Measurements from ENCODE around the gene KCNA10. TPM values are rescaled to one million over a fixed set of nuclear protein-coding genes. Genes with fewer than 3 reads are reported as not detected.

Gene KCNA10
- total RNA-seq, 1 experiment from 2014 or later, result not detected

- H3K36me3 ChIP-seq (ENCODE audit: control insufficient read depth in 1 of 2, insufficient read depth in 2 of 2, low read length in 2 of 2), result no peaks in the 10 kb centered on the region
- no peak overlapping the region for H3K4me2 ChIP-seq (ENCODE audit: low read length)
- H3K27ac ChIP-seq (ENCODE audit: low read depth, low read length), result no peak overlapping the region
- no peaks in the 10 kb centered on the region for H4K20me1 ChIP-seq (ENCODE audit: insufficient read depth)
- DNase-seq (ENCODE audit: low read depth, low spot score), result no peak
- intact Hi-C loops (cut with micrococcal nuclease), result no loop called here
- POLR2A ChIA-PET, result no interaction called here
- no peak for ATAC-seq
- H3K79me2 ChIP-seq (ENCODE audit: insufficient read depth, low read length), result no peaks in the 10 kb centered on the region
- no peak for TF ChIP-seq ZNF274 (IDR thresholded peaks at IDR 0.05; ENCODE audit: low read depth, low read length)
- no peak for TF ChIP-seq EZH2 (IDR thresholded peaks at IDR 0.05)
- TF ChIP-seq SRF (IDR thresholded peaks at IDR 0.05; ENCODE audit: low read depth), result no peak
- no peak for TF ChIP-seq RAD21 (IDR thresholded peaks at IDR 0.05; ENCODE audit: low read depth)
- TF ChIP-seq SIN3A (IDR thresholded peaks at IDR 0.05; ENCODE audit: low read depth), result no peak
- no peak for TF ChIP-seq CTCF (IDR thresholded peaks at IDR 0.05 in 2 of 3, conservative IDR thresholded peaks at IDR 0.05 in 1 of 3; ENCODE audit: borderline replicate concordance in 1 of 3, insufficient read depth in 1 of 3, low read depth in 2 of 3, low read length in 2 of 3)
- TF ChIP-seq SP1 (IDR thresholded peaks at IDR 0.05; ENCODE audit: low read depth), result no peak
- no peak for TF ChIP-seq EGR1 (IDR thresholded peaks at IDR 0.05; ENCODE audit: low read depth)
- no peak for TF ChIP-seq TCF7L2 (IDR thresholded peaks at IDR 0.05; ENCODE audit: borderline replicate concordance, extremely low read depth, insufficient read depth, insufficient read length)
- TF ChIP-seq FOSL1 (IDR thresholded peaks at IDR 0.05; ENCODE audit: low read depth), result no peak
- TF ChIP-seq REST (IDR thresholded peaks at IDR 0.05; ENCODE audit: low read depth), result no peak
- no peak for TF ChIP-seq YY1 (IDR thresholded peaks at IDR 0.05; ENCODE audit: extremely low read depth, insufficient replicate concordance, low read depth, low read length)
- no peak for TF ChIP-seq POLR2A (IDR thresholded peaks at IDR 0.05; ENCODE audit: borderline replicate concordance, extremely low read depth, insufficient read depth, insufficient read length)
- TF ChIP-seq ZBTB33 (IDR thresholded peaks at IDR 0.05; ENCODE audit: extremely low read depth, insufficient replicate concordance, low read length), result no peak
- TF ChIP-seq MAX (IDR thresholded peaks at IDR 0.05), result no peak
- no peak for TF ChIP-seq ZFX (IDR thresholded peaks at IDR 0.05)
- no peak for TF ChIP-seq JUND (IDR thresholded peaks at IDR 0.05)
- TF ChIP-seq ELF1 (IDR thresholded peaks at IDR 0.05; ENCODE audit: borderline replicate concordance, low read depth), result no peak
- H2AFZ ChIP-seq (ENCODE audit: low read depth, low read length, poor library complexity, severe bottlenecking), result no peak overlapping the region
- H3K4me3 ChIP-seq (replicated peaks in 1 of 2; ENCODE audit: low read depth in 1 of 2, low read length in 2 of 2), result no peak overlapping the region
- no peaks in the 10 kb centered on the region for H3K9me2 ChIP-seq (ENCODE audit: insufficient read depth)
- H3K9ac ChIP-seq (ENCODE audit: low read length), result no peak overlapping the region
- CTCF ChIA-PET, result no interaction called here
- no TSS peak for BruUV-seq (replicated peaks)
- peaks cover 53% of the 10 kb centered on the region for H3K27me3 ChIP-seq (ENCODE audit: insufficient read depth, low read length)
- H3K9me3 ChIP-seq (ENCODE audit: control insufficient read depth in 1 of 2, insufficient read depth in 1 of 2, low read depth in 1 of 2, low read length in 2 of 2), result no peaks in the 10 kb centered on the region
- H3K4me1 ChIP-seq (ENCODE audit: control insufficient read depth in 1 of 2, insufficient read depth in 2 of 2, low read length in 2 of 2), result peaks cover 0 to 6% of the 10 kb centered on the region in 2 experiments; a peak in 1 of 4 replicates
- RAD21 ChIA-PET (ENCODE audit: low non-redundant PET in 1 of 2, low total read pairs in 2 of 2, uncharacterized antibody in 2 of 2, unreplicated experiment in 2 of 2), result no interaction called here
Measured at GRCh38 chr1:110566836-110567235, 47.9 kb upstream of the KCNA10 start.
